ENCODE measurements around the gene ZNF837. TPM values are rescaled to one million over a fixed set of nuclear protein-coding genes. Genes with fewer than 3 reads are reported as not detected.

The ZNF837 gene
- total RNA-seq, 1 experiment from 2014 or later, result 4.9 TPM

DNA sequence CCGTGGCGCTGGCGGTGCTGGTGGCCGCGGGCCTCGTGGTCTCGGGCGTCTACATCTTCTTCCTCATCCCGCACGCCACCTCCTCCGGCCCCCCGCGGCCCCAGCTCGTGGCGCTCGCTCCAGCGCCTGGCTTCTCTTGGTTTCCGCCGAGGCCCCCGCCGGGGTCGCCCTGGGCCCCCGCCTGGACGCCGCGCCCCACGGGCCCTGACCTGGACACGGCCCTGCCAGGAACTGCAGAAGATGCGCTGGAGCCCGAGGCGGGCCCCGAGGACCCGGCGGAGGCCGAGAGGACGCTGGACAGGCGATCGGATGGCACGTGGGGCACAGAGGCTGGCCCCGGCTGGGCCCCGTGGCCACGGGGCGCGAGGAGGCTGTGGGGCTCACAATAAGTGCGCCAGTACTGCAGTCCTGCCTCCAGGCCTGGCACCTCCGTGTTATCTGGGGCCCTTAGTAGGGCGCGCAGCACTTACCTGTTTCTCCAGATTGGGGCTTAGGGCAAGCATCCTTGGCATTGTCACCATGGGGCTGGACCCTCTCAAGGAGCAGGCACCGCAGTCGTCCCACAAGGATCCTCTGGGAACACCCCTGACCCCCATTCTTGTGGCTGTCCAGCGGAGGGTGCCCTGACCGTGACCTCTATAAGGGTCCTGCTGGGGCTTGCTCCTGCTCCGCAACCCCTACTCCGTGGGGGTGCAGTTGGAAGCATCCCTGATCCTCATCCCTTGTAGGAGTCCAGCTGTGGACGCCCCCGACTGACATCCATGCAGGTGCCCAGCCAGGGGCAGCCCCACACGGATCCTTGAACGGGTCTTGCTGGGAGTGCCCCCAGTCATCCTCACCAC, 16.1 kb upstream of the ZNF837 start:
- peak overlapping the region; percentile 50 for H3K4me3 Mint-ChIP-seq
- peak; percentile 34 for DNase-seq (ENCODE audit: low spot score)
- H3K9me3 Mint-ChIP-seq, result no peaks in the 10 kb centered on the region
- H3K27ac Mint-ChIP-seq, result no peak overlapping the region
- ATAC-seq, result no peak
- TF ChIP-seq, protein P1, sequence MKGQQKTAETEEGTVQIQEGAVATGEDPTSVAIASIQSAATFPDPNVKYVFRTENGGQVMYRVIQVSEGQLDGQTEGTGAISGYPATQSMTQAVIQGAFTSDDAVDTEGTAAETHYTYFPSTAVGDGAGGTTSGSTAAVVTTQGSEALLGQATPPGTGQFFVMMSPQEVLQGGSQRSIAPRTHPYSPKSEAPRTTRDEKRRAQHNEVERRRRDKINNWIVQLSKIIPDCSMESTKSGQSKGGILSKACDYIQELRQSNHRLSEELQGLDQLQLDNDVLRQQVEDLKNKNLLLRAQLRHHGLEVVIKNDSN (CRISPR knock-in tag; IDR thresholded peaks at IDR 0.05), result no peak
- peak; percentile 47; the same call in 1 of the 2 replicates for TF ChIP-seq MYBL2 (CRISPR knock-in tag; IDR thresholded peaks at IDR 0.05)
- peaks cover 16% of the 10 kb centered on the region for H3K4me1 Mint-ChIP-seq
- POLR2A ChIA-PET, result interaction anchor here (0.6 to 1.5 kb wide), 4 partner anchors 12 to 73 kb away, joined by 3 read pairs; partner anchors contain the start of genes ZNF132, ZNF497 and ZNF584
- H3K27me3 Mint-ChIP-seq (ENCODE audit: low read depth), result peaks cover 36% of the 10 kb centered on the region
- peaks cover 27% of the 10 kb centered on the region for H3K36me3 Mint-ChIP-seq
- CTCF ChIA-PET, result interaction anchor here (1.1 to 1.7 kb wide), 3 partner anchors 24 to 184 kb away, joined by 3 to 5 read pairs (median 3); partner anchors contain the start of gene ZBTB45

DNA sequence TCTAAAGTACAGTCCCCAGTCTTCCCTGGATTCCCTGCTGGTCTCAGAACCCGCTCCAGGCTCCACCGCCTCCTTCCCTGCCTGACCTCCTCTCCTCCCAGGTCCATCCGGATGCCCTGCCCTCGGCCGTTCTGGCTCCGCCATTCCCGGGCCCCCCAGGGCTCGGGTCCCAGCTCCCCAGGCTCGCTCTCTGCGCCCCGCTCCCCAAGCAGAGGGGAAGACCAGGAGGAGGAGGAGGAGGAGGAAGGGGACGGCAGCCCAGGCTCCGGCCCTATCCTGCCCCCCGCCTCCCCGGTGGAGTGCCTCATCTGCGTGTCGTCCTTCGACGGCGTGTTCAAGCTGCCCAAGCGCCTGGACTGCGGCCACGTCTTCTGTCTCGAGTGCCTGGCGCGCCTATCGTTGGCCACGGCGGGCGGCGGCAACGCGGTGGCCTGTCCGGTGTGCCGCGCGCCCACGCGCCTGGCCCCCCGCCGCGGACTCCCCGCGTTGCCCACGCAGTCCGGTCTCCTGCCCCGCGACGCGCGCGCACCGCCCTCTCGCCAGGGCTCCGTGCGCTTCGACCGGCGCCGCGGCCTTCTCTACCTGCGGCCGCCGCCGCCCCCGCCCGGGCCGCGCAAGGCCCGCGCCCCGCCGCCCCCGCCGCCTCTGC, 15.3 kb upstream of the ZNF837 start:
- H3K27me3 Mint-ChIP-seq (ENCODE audit: low read depth), result peaks cover 36% of the 10 kb centered on the region
- DNase-seq (ENCODE audit: low spot score) (peak; percentile 36), ATAC-seq (peak; percentile 49)
- H3K9me3 Mint-ChIP-seq, result no peaks in the 10 kb centered on the region
- peaks cover 30% of the 10 kb centered on the region for H3K36me3 Mint-ChIP-seq
- peak overlapping the region; percentile 73 for H3K4me3 Mint-ChIP-seq
- peak overlapping the region; percentile 36; the same call in 1 of the 2 replicates for H3K27ac Mint-ChIP-seq
- H3K4me1 Mint-ChIP-seq, result peaks cover 16% of the 10 kb centered on the region
- POLR2A ChIA-PET, result interaction anchor here (0.7 to 1.8 kb wide), 3 partner anchors 11 to 73 kb away, joined by 3 to 6 read pairs (median 4); partner anchors contain the start of gene ZNF497
- CTCF ChIA-PET, result interaction anchor here (1.2 to 1.7 kb wide), 3 partner anchors 57 to 185 kb away, joined by 3 to 5 read pairs (median 5); partner anchors contain the start of gene ZBTB45
- TF ChIP-seq, protein P2, sequence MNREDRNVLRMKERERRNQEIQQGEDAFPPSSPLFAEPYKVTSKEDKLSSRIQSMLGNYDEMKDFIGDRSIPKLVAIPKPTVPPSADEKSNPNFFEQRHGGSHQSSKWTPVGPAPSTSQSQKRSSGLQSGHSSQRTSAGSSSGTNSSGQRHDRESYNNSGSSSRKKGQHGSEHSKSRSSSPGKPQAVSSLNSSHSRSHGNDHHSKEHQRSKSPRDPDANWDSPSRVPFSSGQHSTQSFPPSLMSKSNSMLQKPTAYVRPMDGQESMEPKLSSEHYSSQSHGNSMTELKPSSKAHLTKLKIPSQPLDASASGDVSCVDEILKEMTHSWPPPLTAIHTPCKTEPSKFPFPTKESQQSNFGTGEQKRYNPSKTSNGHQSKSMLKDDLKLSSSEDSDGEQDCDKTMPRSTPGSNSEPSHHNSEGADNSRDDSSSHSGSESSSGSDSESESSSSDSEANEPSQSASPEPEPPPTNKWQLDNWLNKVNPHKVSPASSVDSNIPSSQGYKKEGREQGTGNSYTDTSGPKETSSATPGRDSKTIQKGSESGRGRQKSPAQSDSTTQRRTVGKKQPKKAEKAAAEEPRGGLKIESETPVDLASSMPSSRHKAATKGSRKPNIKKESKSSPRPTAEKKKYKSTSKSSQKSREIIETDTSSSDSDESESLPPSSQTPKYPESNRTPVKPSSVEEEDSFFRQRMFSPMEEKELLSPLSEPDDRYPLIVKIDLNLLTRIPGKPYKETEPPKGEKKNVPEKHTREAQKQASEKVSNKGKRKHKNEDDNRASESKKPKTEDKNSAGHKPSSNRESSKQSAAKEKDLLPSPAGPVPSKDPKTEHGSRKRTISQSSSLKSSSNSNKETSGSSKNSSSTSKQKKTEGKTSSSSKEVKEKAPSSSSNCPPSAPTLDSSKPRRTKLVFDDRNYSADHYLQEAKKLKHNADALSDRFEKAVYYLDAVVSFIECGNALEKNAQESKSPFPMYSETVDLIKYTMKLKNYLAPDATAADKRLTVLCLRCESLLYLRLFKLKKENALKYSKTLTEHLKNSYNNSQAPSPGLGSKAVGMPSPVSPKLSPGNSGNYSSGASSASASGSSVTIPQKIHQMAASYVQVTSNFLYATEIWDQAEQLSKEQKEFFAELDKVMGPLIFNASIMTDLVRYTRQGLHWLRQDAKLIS (CRISPR knock-in tag; IDR thresholded peaks at IDR 0.05; ENCODE audit: borderline replicate concordance), result no peak
- TF ChIP-seq, protein P3, sequence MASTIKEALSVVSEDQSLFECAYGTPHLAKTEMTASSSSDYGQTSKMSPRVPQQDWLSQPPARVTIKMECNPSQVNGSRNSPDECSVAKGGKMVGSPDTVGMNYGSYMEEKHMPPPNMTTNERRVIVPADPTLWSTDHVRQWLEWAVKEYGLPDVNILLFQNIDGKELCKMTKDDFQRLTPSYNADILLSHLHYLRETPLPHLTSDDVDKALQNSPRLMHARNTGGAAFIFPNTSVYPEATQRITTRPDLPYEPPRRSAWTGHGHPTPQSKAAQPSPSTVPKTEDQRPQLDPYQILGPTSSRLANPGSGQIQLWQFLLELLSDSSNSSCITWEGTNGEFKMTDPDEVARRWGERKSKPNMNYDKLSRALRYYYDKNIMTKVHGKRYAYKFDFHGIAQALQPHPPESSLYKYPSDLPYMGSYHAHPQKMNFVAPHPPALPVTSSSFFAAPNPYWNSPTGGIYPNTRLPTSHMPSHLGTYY (CRISPR knock-in tag; IDR thresholded peaks at IDR 0.05), result no peak
- TF ChIP-seq, protein P4, sequence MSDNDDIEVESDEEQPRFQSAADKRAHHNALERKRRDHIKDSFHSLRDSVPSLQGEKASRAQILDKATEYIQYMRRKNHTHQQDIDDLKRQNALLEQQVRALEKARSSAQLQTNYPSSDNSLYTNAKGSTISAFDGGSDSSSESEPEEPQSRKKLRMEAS (CRISPR knock-in tag; IDR thresholded peaks at IDR 0.05), result peak; percentile 40; the same call in 1 of the 2 replicates
- TF ChIP-seq NR3C1 (CRISPR knock-in tag; conservative IDR thresholded peaks at IDR 0.05; ENCODE audit: low read depth) (no peak), GABPB1 (CRISPR knock-in tag; IDR thresholded peaks at IDR 0.05) (no peak), FOXK1 (CRISPR knock-in tag; IDR thresholded peaks at IDR 0.05) (no peak), FOXP1 (CRISPR knock-in tag; IDR thresholded peaks at IDR 0.05; ENCODE audit: borderline replicate concordance) (no peak)
- TF ChIP-seq, protein P5, sequence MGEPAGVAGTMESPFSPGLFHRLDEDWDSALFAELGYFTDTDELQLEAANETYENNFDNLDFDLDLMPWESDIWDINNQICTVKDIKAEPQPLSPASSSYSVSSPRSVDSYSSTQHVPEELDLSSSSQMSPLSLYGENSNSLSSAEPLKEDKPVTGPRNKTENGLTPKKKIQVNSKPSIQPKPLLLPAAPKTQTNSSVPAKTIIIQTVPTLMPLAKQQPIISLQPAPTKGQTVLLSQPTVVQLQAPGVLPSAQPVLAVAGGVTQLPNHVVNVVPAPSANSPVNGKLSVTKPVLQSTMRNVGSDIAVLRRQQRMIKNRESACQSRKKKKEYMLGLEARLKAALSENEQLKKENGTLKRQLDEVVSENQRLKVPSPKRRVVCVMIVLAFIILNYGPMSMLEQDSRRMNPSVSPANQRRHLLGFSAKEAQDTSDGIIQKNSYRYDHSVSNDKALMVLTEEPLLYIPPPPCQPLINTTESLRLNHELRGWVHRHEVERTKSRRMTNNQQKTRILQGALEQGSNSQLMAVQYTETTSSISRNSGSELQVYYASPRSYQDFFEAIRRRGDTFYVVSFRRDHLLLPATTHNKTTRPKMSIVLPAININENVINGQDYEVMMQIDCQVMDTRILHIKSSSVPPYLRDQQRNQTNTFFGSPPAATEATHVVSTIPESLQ (CRISPR knock-in tag; IDR thresholded peaks at IDR 0.05), result no peak
- TF ChIP-seq, protein P6, sequence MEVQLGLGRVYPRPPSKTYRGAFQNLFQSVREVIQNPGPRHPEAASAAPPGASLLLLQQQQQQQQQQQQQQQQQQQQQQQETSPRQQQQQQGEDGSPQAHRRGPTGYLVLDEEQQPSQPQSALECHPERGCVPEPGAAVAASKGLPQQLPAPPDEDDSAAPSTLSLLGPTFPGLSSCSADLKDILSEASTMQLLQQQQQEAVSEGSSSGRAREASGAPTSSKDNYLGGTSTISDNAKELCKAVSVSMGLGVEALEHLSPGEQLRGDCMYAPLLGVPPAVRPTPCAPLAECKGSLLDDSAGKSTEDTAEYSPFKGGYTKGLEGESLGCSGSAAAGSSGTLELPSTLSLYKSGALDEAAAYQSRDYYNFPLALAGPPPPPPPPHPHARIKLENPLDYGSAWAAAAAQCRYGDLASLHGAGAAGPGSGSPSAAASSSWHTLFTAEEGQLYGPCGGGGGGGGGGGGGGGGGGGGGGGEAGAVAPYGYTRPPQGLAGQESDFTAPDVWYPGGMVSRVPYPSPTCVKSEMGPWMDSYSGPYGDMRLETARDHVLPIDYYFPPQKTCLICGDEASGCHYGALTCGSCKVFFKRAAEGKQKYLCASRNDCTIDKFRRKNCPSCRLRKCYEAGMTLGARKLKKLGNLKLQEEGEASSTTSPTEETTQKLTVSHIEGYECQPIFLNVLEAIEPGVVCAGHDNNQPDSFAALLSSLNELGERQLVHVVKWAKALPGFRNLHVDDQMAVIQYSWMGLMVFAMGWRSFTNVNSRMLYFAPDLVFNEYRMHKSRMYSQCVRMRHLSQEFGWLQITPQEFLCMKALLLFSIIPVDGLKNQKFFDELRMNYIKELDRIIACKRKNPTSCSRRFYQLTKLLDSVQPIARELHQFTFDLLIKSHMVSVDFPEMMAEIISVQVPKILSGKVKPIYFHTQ (CRISPR knock-in tag; IDR thresholded peaks at IDR 0.05), result peak; percentile 60
- TF ChIP-seq, protein P7, sequence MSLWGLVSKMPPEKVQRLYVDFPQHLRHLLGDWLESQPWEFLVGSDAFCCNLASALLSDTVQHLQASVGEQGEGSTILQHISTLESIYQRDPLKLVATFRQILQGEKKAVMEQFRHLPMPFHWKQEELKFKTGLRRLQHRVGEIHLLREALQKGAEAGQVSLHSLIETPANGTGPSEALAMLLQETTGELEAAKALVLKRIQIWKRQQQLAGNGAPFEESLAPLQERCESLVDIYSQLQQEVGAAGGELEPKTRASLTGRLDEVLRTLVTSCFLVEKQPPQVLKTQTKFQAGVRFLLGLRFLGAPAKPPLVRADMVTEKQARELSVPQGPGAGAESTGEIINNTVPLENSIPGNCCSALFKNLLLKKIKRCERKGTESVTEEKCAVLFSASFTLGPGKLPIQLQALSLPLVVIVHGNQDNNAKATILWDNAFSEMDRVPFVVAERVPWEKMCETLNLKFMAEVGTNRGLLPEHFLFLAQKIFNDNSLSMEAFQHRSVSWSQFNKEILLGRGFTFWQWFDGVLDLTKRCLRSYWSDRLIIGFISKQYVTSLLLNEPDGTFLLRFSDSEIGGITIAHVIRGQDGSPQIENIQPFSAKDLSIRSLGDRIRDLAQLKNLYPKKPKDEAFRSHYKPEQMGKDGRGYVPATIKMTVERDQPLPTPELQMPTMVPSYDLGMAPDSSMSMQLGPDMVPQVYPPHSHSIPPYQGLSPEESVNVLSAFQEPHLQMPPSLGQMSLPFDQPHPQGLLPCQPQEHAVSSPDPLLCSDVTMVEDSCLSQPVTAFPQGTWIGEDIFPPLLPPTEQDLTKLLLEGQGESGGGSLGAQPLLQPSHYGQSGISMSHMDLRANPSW (CRISPR knock-in tag; conservative IDR thresholded peaks at IDR 0.05; ENCODE audit: low read depth), result no peak
- TF ChIP-seq, protein P8, sequence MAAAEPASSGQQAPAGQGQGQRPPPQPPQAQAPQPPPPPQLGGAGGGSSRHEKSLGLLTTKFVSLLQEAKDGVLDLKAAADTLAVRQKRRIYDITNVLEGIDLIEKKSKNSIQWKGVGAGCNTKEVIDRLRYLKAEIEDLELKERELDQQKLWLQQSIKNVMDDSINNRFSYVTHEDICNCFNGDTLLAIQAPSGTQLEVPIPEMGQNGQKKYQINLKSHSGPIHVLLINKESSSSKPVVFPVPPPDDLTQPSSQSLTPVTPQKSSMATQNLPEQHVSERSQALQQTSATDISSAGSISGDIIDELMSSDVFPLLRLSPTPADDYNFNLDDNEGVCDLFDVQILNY (CRISPR knock-in tag; IDR thresholded peaks at IDR 0.05), result no peak
